ENCODE data around the gene LSM6.

Gene LSM6

GRCh38 chr4:146175541-146176453, at the start of gene LSM6:
Gene LSM6 (plus strand): TSS chr4:146175718. CDS start chr4:146182922, 7,204 bp downstream.
- peak; percentile 81 for DNase-seq

DNA sequence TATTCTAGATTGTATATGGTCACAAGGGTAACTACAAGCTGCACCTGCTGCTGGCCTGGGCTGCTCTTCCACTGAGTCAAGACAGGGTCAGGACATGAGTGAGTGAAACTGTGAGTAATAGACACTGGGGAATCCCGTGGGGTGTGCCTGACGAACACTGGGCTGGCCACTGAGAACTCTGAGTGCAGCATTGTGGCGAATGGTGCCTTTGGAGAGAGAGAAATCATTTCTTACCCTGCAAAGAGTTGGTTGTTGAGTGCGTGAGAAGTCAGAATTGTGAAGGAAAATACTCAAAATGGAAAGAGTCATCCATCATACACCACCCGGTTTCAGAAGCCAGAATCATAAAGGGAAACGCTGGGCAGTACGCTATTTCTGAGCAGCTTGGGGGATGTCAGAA, 43.1 kb upstream of the LSM6 start:
- no peak for DNase-seq

GRCh38 chr4:146134761-146135445, 40.6 kb upstream of the LSM6 start:
- no peak for DNase-seq

GRCh38 chr4:146135941-146136340, 39.6 kb upstream of the LSM6 start:
- no peak for DNase-seq

GRCh38 chr4:146142768-146143167, 32.8 kb upstream of the LSM6 start:
- DNase-seq = no peak

DNA sequence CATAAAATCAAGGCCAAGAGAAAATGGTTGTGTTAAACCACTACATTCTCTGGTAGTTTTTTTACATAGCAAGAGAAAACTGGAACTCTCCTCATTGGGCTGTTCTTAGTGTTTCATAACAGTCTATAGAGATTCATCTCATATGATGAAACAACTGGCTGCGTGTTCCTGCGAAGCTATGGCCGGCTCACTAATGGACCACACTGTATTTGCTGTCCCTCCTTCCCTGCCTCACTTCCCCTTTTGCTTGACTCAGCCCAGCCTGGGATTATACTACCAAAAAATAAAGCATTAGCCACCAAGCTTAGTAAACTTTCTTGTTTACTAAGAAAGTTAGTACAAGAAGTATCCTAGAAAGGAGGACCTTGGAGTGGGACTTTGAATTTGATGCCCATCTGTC, 31.6 kb upstream of the LSM6 start:
- no peak for DNase-seq

DNA sequence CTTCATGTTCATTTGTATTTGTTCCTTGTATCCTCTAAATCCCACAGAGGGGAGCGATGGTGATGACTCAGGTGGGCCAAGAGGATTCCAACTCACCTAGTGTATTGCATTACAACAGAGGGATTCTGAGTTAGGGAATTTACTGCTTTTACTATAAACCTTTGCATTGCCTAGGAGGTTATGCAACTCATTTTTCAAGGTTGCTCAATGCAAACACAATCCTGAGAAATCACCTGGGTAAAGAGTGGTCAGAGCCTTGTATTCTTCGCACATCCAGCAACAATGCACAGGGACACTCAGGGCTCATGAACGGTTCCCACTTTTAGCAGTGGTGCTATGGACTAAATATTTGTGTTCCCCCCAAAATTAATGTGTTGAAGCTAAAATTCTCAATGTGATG, 28.6 kb upstream of the LSM6 start:
- no peak for DNase-seq

DNA sequence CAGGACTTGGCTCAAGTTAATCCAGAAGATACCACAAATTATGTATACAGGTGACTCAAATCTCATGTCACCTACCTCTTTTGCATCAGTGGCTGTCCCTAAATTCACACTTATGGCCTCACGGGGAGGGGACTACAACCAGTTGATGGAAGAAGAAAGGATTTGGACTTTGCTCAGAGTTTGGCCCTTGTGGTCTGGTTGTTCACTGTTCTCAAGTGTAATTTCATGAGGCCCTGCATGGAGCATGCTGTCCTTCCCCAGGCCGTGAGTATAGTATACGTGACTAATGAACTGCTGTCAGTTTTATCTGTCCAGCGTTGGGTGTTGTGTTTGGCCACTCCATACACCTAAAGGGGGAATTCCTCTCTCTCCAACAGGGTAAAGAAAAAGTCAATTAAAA, 27.5 kb upstream of the LSM6 start:
- no peak for DNase-seq

DNA sequence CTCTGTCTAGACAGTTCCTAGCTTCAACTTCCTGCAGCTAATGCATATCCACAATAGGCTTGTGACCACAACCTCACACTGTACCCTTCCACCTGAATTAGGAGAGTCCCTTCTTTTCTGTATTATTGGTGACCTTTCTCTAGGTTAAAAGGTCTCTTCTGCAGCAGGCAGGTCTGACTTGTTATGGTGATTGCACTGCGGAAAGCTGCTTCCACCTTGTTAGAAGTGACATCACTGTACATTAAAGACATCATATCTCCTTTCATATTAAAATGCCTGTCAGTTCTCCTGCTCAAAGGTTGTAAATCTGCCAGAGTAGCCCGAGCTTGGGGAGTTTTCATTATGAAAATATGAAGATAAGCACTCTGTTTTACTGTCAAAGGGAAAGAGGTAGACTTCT, 21.5 kb upstream of the LSM6 start:
- no peak for DNase-seq

DNA sequence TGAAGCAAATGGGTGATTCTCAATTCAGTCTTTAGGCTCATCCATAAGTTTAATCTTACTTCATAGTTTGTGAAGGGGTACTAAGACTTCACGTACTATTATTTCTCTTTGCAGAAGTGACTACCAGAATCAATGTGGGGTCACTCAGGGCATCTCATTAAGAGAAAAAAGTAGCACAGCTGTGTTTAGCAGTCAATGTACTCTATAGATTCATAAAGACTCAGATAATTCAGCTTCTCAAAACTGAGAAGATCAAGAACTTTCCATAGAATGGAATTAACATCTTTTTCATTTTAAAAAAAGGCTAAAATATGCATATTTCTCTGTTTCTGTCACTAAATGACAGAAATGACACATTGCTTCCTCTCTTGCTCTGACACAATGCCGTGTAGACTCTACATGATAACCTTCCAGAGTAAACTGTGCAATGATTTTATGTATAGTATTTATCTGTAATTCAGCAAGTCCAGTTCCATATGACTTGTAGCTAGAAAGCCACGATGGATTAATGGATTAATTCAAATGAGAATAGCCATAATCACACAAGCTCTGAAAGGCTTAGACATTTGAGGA, 20.3 kb upstream of the LSM6 start:
- no peak for DNase-seq

- DNase-seq = no peak
Measured at GRCh38 chr4:146158036-146158745, 17.3 kb upstream of the LSM6 start.

GRCh38 chr4:146159384-146160058, 16.0 kb upstream of the LSM6 start:
- DNase-seq = no peak

GRCh38 chr4:146161243-146161642, 14.3 kb upstream of the LSM6 start:
- no peak for DNase-seq

- DNase-seq = no peak
Measured at GRCh38 chr4:146165221-146165620, 10.3 kb upstream of the LSM6 start.

DNA sequence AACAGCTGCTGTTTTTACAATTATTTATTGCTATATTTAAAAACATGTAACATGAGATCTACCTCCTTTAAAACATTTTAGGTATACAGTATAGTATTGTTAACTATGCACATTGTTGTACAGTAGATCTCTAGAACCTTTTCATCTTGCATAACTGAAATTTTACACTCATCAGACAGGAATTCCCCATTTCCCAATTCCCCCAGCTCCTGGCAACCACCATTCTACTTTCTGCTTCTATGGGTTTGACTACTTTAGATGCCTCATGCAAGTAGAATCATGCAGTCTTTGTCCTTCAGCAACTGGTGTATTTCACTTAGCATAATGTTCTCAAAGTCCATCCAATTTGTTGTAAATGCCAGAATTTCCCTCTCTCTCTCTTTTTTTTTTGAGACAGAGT, 9.7 kb upstream of the LSM6 start:
- DNase-seq = no peak

GRCh38 chr4:146170149-146170548, 5.4 kb upstream of the LSM6 start:
- no peak for DNase-seq

GRCh38 chr4:146176891-146177290, 1.4 kb downstream of the LSM6 start:
- DNase-seq = no peak

DNA sequence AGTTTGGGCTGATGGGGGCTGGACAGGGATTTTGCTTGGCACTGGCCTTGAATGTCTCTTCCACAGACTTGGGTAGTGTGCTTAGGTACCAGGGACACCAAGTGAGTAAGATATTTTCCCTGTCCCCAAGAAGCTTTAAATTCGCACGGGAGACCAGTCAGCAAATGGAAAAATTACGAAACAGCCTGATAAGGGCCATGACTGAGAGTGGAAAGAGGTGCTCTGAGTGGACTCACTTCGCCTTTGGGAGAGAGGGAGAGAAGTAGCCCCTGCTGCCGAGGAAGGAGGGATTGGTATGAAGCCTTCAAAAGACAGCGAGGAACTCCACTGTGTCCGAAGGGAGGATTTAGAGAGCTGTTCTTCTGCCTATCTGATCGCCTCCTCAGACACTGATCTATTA, 2.6 kb downstream of the LSM6 start:
- no peak for DNase-seq

DNA sequence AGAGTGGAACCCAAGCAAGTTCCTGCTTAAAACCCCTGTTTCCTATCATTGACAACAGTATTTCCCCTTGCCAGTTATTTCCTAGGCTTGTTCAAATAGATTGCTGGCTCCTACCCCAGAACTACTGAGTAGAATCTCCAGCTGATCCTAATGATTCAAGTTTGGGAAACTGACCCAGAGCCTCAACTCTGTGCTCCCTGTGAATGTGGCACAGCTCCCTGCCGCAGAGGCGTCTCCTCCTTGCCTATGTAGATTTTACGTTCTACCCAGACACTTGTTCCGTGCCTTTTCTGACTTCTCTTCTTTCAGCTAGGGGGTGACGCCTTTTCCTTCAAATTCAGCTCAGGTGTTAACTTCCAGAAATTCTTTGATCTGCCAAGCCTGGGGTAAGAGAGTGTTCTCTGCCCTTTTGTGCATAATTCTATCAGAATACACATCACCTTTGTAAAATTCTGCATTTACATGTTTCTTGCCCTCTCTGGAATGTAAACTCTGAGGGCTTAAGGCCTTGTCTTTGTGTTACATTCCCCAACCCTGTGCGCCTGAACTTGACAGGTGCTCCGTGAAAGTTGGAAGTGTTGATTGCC, 4.4 kb downstream of the LSM6 start:
- DNase-seq = no peak

GRCh38 chr4:146182443-146182842, 6.9 kb downstream of the LSM6 start:
- DNase-seq = no peak

- DNase-seq = no peak
Measured at GRCh38 chr4:146183209-146183608, 7.7 kb downstream of the LSM6 start.

DNA sequence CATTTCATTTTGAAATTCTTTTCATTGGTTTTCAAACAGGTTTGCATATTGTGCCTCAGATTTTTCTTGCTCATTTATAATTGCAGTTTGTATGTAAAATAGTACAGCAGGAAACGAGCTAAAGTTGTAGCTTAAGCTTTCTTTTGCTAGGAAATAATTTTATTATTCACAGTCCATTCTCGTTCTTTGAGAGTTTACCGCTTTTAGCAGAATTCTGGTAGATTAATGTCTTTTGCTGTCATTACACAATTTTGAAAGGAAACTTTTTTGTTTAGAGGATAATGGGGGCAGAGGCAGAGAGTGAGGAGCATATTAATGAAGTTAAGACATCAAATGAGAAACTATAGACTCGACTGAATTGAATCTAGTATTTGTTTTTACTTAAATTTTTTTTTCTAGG, 10.5 kb downstream of the LSM6 start:
- DNase-seq = no peak
